D721Med (cell line): ENCODE data around the gene SMIM12.

Experiments
- DNase-seq: peaks from one replicate; pipeline ENCODE4 v3.0.0; 2011; ENCODE audit warnings: low spot score; ENCODE audit not compliant: insufficient read length
- FAIRE-seq: peaks from 2 replicates; lab custom pipeline; 2011; peaks lifted over from hg19 to GRCh38; lab: Jason Lieb, UNC
- CTCF ChIP-seq: IDR thresholded peaks from 2 replicates; pipeline ENCODE4 v1.5.1; 2012; ENCODE audit warnings: mild to moderate bottlenecking, control low read depth; ENCODE audit not compliant: insufficient read depth; ENCODE audit errors: missing control alignments

The SMIM12 gene

GRCh38 chr1:34839526-34840305 is 19.8 kb downstream of the SMIM12 start:
- TF ChIP-seq CTCF = no peak
- DNase-seq (no peak), FAIRE-seq (no peak)

- DNase-seq (no peak), FAIRE-seq (no peak)
- TF ChIP-seq CTCF = no peak
These were observed 25.8 kb downstream of the SMIM12 start for GRCh38 chr1:34833711-34834110.

GRCh38 chr1:34831721-34832246 is 27.8 kb downstream of the SMIM12 start:
- FAIRE-seq (no peak), DNase-seq (no peak)
- TF ChIP-seq CTCF = no peak

GRCh38 chr1:34829250-34829649 is 30.3 kb downstream of the SMIM12 start:
- no peak for TF ChIP-seq CTCF
- FAIRE-seq (no peak), DNase-seq (no peak)

DNA sequence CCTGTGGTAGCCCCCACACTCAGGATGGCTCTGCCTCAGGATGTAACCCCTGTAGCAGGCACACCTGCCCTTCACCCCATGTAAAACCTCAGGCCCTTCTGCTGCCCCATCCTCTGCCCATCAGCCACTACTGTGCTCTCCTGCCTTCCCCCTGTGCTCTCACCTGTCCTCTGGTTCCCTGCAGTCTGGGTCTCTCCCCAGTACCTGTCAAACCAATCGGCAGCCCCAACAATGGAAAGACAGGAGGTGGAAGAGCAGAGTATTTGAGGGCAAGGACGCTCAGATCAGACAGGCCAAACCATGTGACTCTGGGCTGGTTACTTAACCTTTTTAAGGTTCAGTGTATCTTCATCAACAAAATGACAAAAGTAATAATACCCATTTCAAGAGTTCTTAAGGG is 30.9 kb downstream of the SMIM12 start:
- TF ChIP-seq CTCF = no peak
- FAIRE-seq (no peak), DNase-seq (no peak)

GRCh38 chr1:34827341-34827941 is 32.1 kb downstream of the SMIM12 start:
- FAIRE-seq = no peak
- no peak for DNase-seq
- TF ChIP-seq CTCF = no peak
